ENCODE data around the gene AXDND1. TPM values are rescaled to one million over a fixed set of nuclear protein-coding genes. Genes with fewer than 3 reads are reported as not detected.
"Not testable (repeated sequence)": the region's sequence is repeated elsewhere in the genome, so short reads cannot be mapped to it uniquely, and the experiment has no call there.

Gene AXDND1
- total and polyA plus RNA-seq, 2 of the 8 experiments (the other 6 are each of a cell fraction or from before 2014, with no cell fraction given), result 0.61 TPM; not detected in 1

DNA sequence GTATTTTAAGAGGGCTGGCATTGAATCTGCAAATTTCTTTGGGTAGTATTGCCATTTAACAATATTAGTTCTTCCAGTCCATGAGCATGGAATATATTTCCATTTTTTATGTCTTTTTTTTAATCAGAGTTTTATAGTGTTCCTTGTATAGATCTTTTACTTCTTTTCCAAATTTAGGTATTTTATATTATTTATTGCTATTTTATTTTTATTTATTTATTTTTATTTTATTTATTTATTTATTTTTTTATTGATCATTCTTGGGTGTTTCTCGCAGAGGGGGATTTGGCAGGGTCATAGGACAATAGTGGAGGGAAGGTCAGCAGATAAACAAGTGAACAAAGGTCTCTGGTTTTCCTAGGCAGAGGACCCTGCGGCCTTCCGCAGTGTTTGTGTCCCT, 52.0 kb downstream of the AXDND1 start:
- H2BK5ac ChIP-seq (ENCODE audit: low read depth, low read length); H3K23me2 ChIP-seq (ENCODE audit: low read depth, low read length); DNase-seq (ENCODE audit: low read depth in 1 of 2, low spot score in 2 of 2); H3K79me2 ChIP-seq (ENCODE audit: control insufficient read depth in 1 of 2, insufficient read depth in 2 of 2, low read length in 2 of 2); H3K27me3 ChIP-seq (replicated peaks in 1 of 4; ENCODE audit: control insufficient read depth in 3 of 4, extremely low read depth in 1 of 4, insufficient read depth in 3 of 4, low read length in 3 of 4); H4K5ac ChIP-seq (ENCODE audit: insufficient read length, low read depth, low read length); H3K9ac ChIP-seq (replicated peaks in 1 of 4; ENCODE audit: extremely low read depth in 1 of 4, low read depth in 3 of 4, low read length in 3 of 4); H3K4me2 ChIP-seq (ENCODE audit: insufficient read depth in 1 of 2, low read depth in 2 of 2, low read length in 2 of 2); H3K14ac ChIP-seq (ENCODE audit: insufficient read length); H2AFZ ChIP-seq (ENCODE audit: low read length); H3K4me3 ChIP-seq (ENCODE audit: extremely low read depth in 1 of 4, insufficient read depth in 2 of 4, low read depth in 3 of 4, low read length in 4 of 4); FAIRE-seq; H3K4ac ChIP-seq (replicated peaks; ENCODE audit: insufficient read length, low read depth, low read length); H3K23ac ChIP-seq (ENCODE audit: insufficient read length); H4K91ac ChIP-seq (replicated peaks; ENCODE audit: insufficient read length, low read length); H3K79me1 ChIP-seq (ENCODE audit: low read depth, low read length); H3K9me3 ChIP-seq (ENCODE audit: insufficient read depth in 2 of 2, low read depth in 1 of 2, low read length in 1 of 2); H3K4me1 ChIP-seq (replicated peaks in 1 of 4; ENCODE audit: control insufficient read depth in 3 of 4, insufficient read depth in 4 of 4, low read length in 3 of 4); H2BK120ac ChIP-seq (replicated peaks; ENCODE audit: low read depth, low read length); H4K8ac ChIP-seq (ENCODE audit: extremely low read depth, insufficient read depth, low read length); CTCF ChIA-PET (ENCODE audit: partially characterized antibody); H2BK12ac ChIP-seq (ENCODE audit: low read depth, low read length); H3K36me3 ChIP-seq (ENCODE audit: control insufficient read depth in 2 of 4, insufficient read depth in 4 of 4, low read length in 3 of 4); H3K27ac ChIP-seq (ENCODE audit: low read depth, low read length); POLR2A ChIA-PET (ENCODE audit: partially characterized antibody); H3K18ac ChIP-seq (ENCODE audit: extremely low read depth, low read length); H4K20me1 ChIP-seq (replicated peaks in 1 of 2; ENCODE audit: control insufficient read depth in 1 of 2, insufficient read depth in 2 of 2, low read length in 2 of 2); H3K56ac ChIP-seq (replicated peaks; ENCODE audit: insufficient read length, low read depth, low read length); H2BK20ac ChIP-seq (ENCODE audit: low read length); H2AK5ac ChIP-seq (ENCODE audit: low read depth, low read length); H2BK15ac ChIP-seq (ENCODE audit: low read length): not testable (repeated sequence)
- 50% methylated on average over 1 of the region's 3 CpGs; no CpG with 5 or more reads in 1 of the 2 experiments for WGBS, 2 experiments (ENCODE audit: extremely low coverage in 1 of 2, insufficient coverage in 1 of 2, insufficient read length in 1 of 2, insufficient replicate concordance in 2 of 2, low coverage in 1 of 2, low lambda C conversion rate in 2 of 2, missing lambda C conversion rate in 1 of 2)

DNA sequence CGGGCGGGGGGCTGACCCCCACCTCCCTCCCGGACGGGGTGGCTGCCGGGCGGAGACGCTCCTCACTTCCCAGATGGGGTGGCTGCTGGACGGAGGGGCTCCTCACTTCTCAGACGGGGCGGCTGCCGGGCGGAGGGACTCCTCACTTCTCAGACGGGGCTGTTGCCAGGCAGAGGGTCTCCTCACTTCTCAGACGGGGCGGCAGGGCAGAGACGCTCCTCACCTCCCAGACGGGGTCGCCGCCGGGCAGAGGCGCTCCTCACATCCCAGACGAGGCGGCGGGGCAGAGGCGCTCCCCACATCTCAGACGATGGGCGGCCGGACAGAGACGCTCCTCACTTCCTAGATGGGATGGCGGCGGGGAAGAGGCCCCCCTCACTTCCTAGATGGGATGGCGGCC, 52.9 kb downstream of the AXDND1 start:
- H3K36me3 ChIP-seq (ENCODE audit: control insufficient read depth in 2 of 4, insufficient read depth in 4 of 4, low read length in 3 of 4); H3K56ac ChIP-seq (replicated peaks; ENCODE audit: insufficient read length, low read depth, low read length); H2AFZ ChIP-seq (ENCODE audit: low read length); H2BK12ac ChIP-seq (ENCODE audit: low read depth, low read length); CTCF ChIA-PET (ENCODE audit: partially characterized antibody); H3K79me1 ChIP-seq (ENCODE audit: low read depth, low read length); DNase-seq (ENCODE audit: low read depth in 1 of 2, low spot score in 2 of 2); H3K23ac ChIP-seq (ENCODE audit: insufficient read length); H2AK5ac ChIP-seq (ENCODE audit: low read depth, low read length); H3K4me3 ChIP-seq (ENCODE audit: extremely low read depth in 1 of 4, insufficient read depth in 2 of 4, low read depth in 3 of 4, low read length in 4 of 4); H3K23me2 ChIP-seq (ENCODE audit: low read depth, low read length); H4K20me1 ChIP-seq (replicated peaks in 1 of 2; ENCODE audit: control insufficient read depth in 1 of 2, insufficient read depth in 2 of 2, low read length in 2 of 2); H3K27me3 ChIP-seq (replicated peaks in 1 of 4; ENCODE audit: control insufficient read depth in 3 of 4, extremely low read depth in 1 of 4, insufficient read depth in 3 of 4, low read length in 3 of 4); H3K14ac ChIP-seq (ENCODE audit: insufficient read length); H2BK15ac ChIP-seq (ENCODE audit: low read length); H3K27ac ChIP-seq (ENCODE audit: low read depth, low read length); H3K4ac ChIP-seq (replicated peaks; ENCODE audit: insufficient read length, low read depth, low read length); H3K4me2 ChIP-seq (ENCODE audit: insufficient read depth in 1 of 2, low read depth in 2 of 2, low read length in 2 of 2); H3K9ac ChIP-seq (replicated peaks in 1 of 4; ENCODE audit: extremely low read depth in 1 of 4, low read depth in 3 of 4, low read length in 3 of 4); H2BK20ac ChIP-seq (ENCODE audit: low read length); H4K5ac ChIP-seq (ENCODE audit: insufficient read length, low read depth, low read length); H3K9me3 ChIP-seq (ENCODE audit: insufficient read depth in 2 of 2, low read depth in 1 of 2, low read length in 1 of 2); H2BK5ac ChIP-seq (ENCODE audit: low read depth, low read length); H3K4me1 ChIP-seq (replicated peaks in 1 of 4; ENCODE audit: control insufficient read depth in 3 of 4, insufficient read depth in 4 of 4, low read length in 3 of 4); H3K18ac ChIP-seq (ENCODE audit: extremely low read depth, low read length); POLR2A ChIA-PET (ENCODE audit: partially characterized antibody); FAIRE-seq; H4K91ac ChIP-seq (replicated peaks; ENCODE audit: insufficient read length, low read length); H3K79me2 ChIP-seq (ENCODE audit: control insufficient read depth in 1 of 2, insufficient read depth in 2 of 2, low read length in 2 of 2); H2BK120ac ChIP-seq (replicated peaks; ENCODE audit: low read depth, low read length); H4K8ac ChIP-seq (ENCODE audit: extremely low read depth, insufficient read depth, low read length): not testable (repeated sequence)
- WGBS, 2 experiments (ENCODE audit: extremely low coverage in 1 of 2, insufficient coverage in 1 of 2, insufficient read length in 1 of 2, insufficient replicate concordance in 2 of 2, low coverage in 1 of 2, low lambda C conversion rate in 2 of 2, missing lambda C conversion rate in 1 of 2), result no CpG with 5 or more reads among the region's 32 CpGs
